Gastroesophageal sphincter (tissue), 3 donors: ENCODE measurements around the gene VIPR2.

Source experiments
- CTCF ChIP-seq, 4 experiments: fragments of 200-600 bp in 2 of 4; fragments of 450-650 bp in 2 of 4; sonication (generic) in 1 of 4; IDR thresholded peaks; one replicate each; pipeline ENCODE4 v1.5.1; 2017 to 2019; ENCODE audit warnings: antibody characterized with exemption in 4 of 4, mild to moderate bottlenecking in 2 of 4, moderate library complexity in 2 of 4
- EP300 ChIP-seq: sonication (generic); formaldehyde crosslinking; IDR thresholded peaks from one replicate; pipeline ENCODE4 v1.6.1; 2017; ENCODE audit warnings: antibody characterized with exemption, mild to moderate bottlenecking
- POLR2A ChIP-seq, 2 donors: fragments of 450-650 bp; IDR thresholded peaks; one replicate each; pipeline ENCODE4 v1.6.1; 2017; ENCODE audit warnings: antibody characterized with exemption in 2 of 2, mild to moderate bottlenecking in 2 of 2, moderate library complexity in 1 of 2

GRCh38 chr7:159048656-159049055 lies 96.0 kb downstream of the VIPR2 start:
- TF ChIP-seq CTCF (IDR thresholded peaks at IDR 0.05) (no peak), POLR2A (IDR thresholded peaks at IDR 0.05) (no peak), EP300 (no peak)
